ENCODE data around the gene RAB27A. TPM values are rescaled to one million over a fixed set of nuclear protein-coding genes. Genes with fewer than 3 reads are reported as not detected.
A peak's percentile ranks its signal among the peaks of the same experiment; 100 is the strongest.
"Not testable (repeated sequence)": the region's sequence is repeated elsewhere in the genome, so short reads cannot be mapped to it uniquely, and the experiment has no call there.

RAB27A gene
- total RNA-seq, 1 experiment from 2014 or later: 13.0 TPM

DNA sequence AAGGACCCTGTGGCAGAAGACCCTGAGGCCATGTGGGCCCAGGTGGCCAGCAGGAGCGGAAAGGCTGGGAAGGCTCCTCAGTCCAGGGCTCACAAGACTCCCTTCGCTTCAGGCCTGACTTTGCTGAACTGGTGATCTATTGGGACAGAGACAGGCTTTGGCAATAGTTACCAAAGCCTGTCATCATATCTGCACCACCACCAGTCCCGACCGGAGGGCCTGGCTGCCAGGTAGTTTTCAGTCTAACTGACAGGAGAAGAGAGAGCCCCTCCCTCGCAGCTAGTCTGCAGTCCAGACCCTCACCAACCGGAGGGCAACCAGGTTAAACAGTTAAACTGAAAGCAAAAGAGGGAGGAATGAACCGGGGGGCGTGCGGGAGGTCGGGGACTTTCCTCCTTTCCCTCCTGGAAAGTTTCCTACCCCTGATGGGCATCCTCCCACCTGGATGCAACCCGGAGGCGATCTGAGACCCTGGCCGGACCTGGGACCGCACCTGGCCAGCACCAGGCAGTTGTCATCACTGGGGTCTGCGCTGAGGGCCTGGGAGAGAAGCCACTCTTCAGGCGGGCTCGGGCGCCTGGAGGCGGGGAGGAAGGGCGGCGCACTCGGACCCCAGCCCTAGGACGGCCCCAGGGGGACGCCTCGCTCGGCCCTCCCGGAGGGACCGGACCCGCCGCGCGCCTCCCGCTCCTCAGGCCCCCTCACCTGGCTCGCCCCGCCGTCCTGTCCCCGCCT lies 435 bp downstream of the RAB27A start:
- H3K27me3 ChIP-seq (replicated peaks): no peaks in the 10 kb centered on the region
- peak in 1 of 2 experiments; percentile 39 for DNase-seq (ENCODE audit: low read depth in 1 of 2, low spot score in 2 of 2)
- H3K9me3 ChIP-seq (replicated peaks): no peaks in the 10 kb centered on the region
- H3K4me1 ChIP-seq (replicated peaks): peaks cover 7% of the 10 kb centered on the region
- H3K36me3 ChIP-seq: peaks cover 15% of the 10 kb centered on the region
- H3K4me3 ChIP-seq: peak overlapping the region; percentile 88
- H3K27ac ChIP-seq: peak overlapping the region; percentile 75

DNA sequence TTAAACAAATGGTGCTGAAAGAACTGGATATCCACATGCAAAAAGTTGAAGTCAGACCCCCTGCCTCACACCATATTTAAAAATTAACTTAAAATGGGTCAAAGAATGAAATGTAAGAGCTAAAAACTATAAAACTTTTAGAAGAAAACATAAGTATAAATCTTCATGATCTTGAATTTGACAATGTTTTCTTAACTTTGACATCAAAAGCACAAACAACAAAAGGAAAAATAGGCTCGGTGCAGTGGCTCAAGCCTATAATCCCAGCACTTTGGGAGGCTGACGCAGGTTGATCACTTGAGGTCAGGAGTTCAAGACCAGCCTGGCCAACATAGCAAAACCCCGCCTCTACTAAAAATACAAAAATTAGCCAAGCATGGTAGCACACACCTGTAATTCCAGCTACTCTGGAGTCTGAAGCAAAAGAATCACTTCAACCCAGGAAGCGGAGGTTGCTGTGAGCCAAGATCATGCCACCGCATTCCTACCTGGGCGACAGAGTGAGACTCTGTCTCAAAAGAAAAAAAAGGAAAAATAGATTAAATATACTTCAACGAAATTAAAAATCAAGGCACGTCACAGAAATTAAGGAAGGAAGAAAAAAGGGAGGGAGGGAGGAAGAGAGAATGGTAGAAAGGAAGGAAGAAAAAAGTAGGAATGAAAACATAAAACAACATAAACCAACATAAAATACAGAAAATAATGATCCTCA lies 1.5 kb downstream of the RAB27A start:
- peaks cover 15% of the 10 kb centered on the region for H3K36me3 ChIP-seq
- DNase-seq (ENCODE audit: low read depth in 1 of 2, low spot score in 2 of 2): no peak
- no peak overlapping the region for H3K27ac ChIP-seq
- H3K4me3 ChIP-seq: peak overlapping the region; percentile 88
- H3K4me1 ChIP-seq (replicated peaks): peaks cover 10% of the 10 kb centered on the region
- H3K27me3 ChIP-seq (replicated peaks): no peaks in the 10 kb centered on the region
- no peaks in the 10 kb centered on the region for H3K9me3 ChIP-seq (replicated peaks)

- not testable (repeated sequence) for H3K27me3 ChIP-seq (replicated peaks); H3K9me3 ChIP-seq (replicated peaks); DNase-seq (ENCODE audit: low read depth in 1 of 2, low spot score in 2 of 2); H3K4me3 ChIP-seq; H3K27ac ChIP-seq
- Histone ChIP-seq H3K36me3 (peaks cover 15% of the 10 kb centered on the region), H3K4me1 (replicated peaks) (peaks cover 26% of the 10 kb centered on the region)
Observed at GRCh38 chr15:55286442-55287189, 3.0 kb downstream of the RAB27A start.

- DNase-seq (ENCODE audit: low read depth in 1 of 2, low spot score in 2 of 2): no peak
- H3K9me3 ChIP-seq (replicated peaks): no peaks in the 10 kb centered on the region
Observed at GRCh38 chr15:55284426-55284825, 5.2 kb downstream of the RAB27A start.

GRCh38 chr15:55283379-55284147 lies 6.0 kb downstream of the RAB27A start:
- Histone ChIP-seq H3K27me3 (replicated peaks) (no peaks in the 10 kb centered on the region), H3K36me3 (peaks cover 10% of the 10 kb centered on the region)

More at GRCh38 chr15:55284426-55284825, 5.2 kb downstream of the RAB27A start:
- peaks cover 44% of the 10 kb centered on the region for H3K4me1 ChIP-seq (replicated peaks)
- H3K36me3 ChIP-seq: peaks cover 14% of the 10 kb centered on the region
- no peaks in the 10 kb centered on the region for H3K27me3 ChIP-seq (replicated peaks)
- H3K4me3 ChIP-seq: no peak overlapping the region
- no peak overlapping the region for H3K27ac ChIP-seq

DNA sequence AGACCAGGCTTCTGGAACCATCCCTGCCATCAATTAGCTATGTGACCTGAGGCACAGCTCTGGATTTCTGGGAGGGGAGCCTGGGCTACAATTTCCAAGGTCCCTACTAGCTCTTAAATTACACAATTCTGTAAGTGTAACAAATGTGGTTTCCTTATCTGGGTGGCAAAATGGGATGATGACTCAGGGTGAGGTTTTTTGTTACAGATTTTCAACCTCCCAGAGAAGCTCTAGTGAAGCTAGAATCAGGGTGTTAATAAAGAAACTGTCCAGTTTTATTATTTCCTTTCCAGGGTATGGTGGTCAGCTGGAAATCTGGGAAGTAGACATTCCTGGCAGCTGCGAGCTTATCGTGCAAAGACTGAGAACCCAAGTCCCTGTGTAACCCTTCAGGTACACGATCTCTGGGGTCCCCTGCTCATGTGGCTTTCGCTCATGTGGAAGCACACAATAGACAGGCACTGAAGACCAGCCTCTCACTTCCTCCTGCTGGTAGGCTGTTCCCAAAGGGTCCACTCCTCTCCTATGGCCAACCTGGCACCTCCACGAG lies 7.3 kb downstream of the RAB27A start:
- peak overlapping the region; percentile 54 for H3K27ac ChIP-seq
- no peaks in the 10 kb centered on the region for H3K9me3 ChIP-seq (replicated peaks)
- no peaks in the 10 kb centered on the region for H3K27me3 ChIP-seq (replicated peaks)
- peak overlapping the region; percentile 8; the same call in 1 of the 2 replicates for H3K4me3 ChIP-seq
- peaks cover 39% of the 10 kb centered on the region for H3K4me1 ChIP-seq (replicated peaks)
- peaks cover 10% of the 10 kb centered on the region for H3K36me3 ChIP-seq
- DNase-seq (ENCODE audit: low read depth in 1 of 2, low spot score in 2 of 2): peak in 1 of 2 experiments; percentile 81

More at GRCh38 chr15:55283379-55284147, 6.0 kb downstream of the RAB27A start:
- no peak for DNase-seq (ENCODE audit: low read depth in 1 of 2, low spot score in 2 of 2)
- no peaks in the 10 kb centered on the region for H3K9me3 ChIP-seq (replicated peaks)
- H3K4me3 ChIP-seq: no peak overlapping the region
- peak overlapping the region; percentile 54; the same call in 1 of the 2 replicates for H3K27ac ChIP-seq
- peaks cover 39% of the 10 kb centered on the region for H3K4me1 ChIP-seq (replicated peaks)

GRCh38 chr15:55281517-55282228 lies 7.9 kb downstream of the RAB27A start:
- Histone ChIP-seq H3K4me3 (no peak overlapping the region), H3K36me3 (peaks cover 7% of the 10 kb centered on the region), H3K27me3 (replicated peaks) (no peaks in the 10 kb centered on the region), H3K27ac (peak overlapping the region; percentile 54), H3K9me3 (replicated peaks) (no peaks in the 10 kb centered on the region), H3K4me1 (replicated peaks) (peaks cover 39% of the 10 kb centered on the region)
- DNase-seq (ENCODE audit: low read depth in 1 of 2, low spot score in 2 of 2): no peak

DNA sequence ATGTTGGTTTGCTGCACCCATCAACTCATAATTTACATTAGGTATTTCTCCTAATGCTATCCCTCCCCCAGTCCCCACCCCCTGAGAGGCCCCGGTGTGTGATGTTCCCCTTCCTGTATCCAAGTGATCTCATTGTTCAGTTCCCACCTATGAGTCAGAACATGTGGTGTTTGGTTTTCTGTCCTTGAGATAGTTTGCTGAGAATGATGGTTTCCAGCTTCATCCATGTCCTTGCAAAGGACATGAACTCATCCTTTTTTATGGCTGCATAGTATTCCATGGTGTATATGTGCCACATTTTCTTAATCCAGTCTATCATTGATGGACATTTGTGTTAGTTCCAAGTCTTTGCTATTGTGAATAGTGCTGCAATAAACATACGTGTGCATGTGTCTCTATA lies 9.0 kb downstream of the RAB27A start:
- not testable (repeated sequence) for DNase-seq (ENCODE audit: low read depth in 1 of 2, low spot score in 2 of 2); H3K27ac ChIP-seq; H3K27me3 ChIP-seq (replicated peaks); H3K4me3 ChIP-seq; H3K9me3 ChIP-seq (replicated peaks); H3K36me3 ChIP-seq
- H3K4me1 ChIP-seq (replicated peaks): peaks cover 39% of the 10 kb centered on the region

DNA sequence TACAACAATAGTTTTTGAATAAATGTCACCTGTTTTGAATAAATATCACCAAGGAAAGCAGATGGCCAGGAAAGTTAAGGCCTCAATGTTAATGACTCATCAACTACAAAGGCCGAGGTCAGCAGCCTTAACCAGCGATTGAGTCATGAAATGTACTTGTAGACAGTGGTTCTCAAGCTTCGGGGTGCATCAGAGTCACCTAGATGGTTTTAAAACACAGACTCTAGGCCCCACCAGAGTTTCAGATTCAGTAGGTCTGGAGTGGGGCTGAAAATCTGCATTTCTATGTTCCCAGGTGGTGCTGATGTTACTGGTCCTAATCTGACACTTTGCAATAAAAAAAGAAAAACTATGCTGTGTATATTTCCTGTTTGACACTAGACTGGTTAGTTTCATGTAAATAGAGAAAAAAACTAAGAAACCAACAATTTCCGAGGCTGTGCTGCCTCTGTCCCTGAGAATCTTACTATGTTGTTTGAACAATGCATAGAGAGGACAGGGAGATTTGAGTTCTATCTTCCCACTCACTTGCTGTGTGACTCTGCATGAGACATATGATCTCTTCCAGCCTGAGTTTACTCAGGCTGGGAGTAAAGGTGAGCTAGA lies 9.8 kb downstream of the RAB27A start:
- H3K27me3 ChIP-seq (replicated peaks): no peaks in the 10 kb centered on the region
- no peaks in the 10 kb centered on the region for H3K9me3 ChIP-seq (replicated peaks)
- peaks cover 39% of the 10 kb centered on the region for H3K4me1 ChIP-seq (replicated peaks)
- peak overlapping the region; percentile 63 for H3K27ac ChIP-seq
- no peak overlapping the region for H3K4me3 ChIP-seq
- peak; percentile 61 to 62 for DNase-seq (ENCODE audit: low read depth in 1 of 2, low spot score in 2 of 2)
- H3K36me3 ChIP-seq: peaks cover 4% of the 10 kb centered on the region

DNA sequence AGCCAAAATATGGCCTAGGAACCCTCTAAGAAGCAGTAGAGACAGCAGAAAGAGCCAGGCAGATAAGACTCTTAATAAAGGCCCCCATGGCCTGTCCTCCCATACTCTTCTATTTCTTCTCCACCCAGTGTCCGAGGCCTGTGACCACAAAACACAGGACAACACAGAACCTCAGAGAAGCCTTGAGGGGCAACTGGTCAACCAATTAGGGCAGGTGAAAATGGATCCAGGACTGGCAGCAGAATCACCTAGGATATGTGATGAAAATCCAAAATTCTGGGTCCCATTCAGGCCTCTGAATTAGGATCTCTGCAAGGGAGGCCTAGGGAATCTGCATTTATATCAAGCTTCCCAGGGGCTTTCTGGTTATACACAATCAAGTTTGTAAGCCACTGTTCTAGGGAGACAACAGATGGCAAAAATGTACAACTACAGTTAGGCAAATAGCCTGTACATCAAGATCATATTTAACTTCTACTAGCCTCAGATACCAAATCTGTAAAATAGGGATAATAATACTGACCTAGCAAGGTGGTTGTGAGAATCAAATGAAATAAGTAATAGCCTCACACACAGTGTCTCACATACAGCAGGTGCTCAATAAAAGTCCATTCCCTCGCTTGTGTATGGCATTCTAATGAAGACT lies 10.4 kb downstream of the RAB27A start:
- Histone ChIP-seq H3K9me3 (replicated peaks) (no peaks in the 10 kb centered on the region), H3K27ac (no peak overlapping the region; the same call in 1 of the 2 replicates), H3K36me3 (peaks cover 4% of the 10 kb centered on the region), H3K4me1 (replicated peaks) (peaks cover 39% of the 10 kb centered on the region), H3K4me3 (no peak overlapping the region), H3K27me3 (replicated peaks) (no peaks in the 10 kb centered on the region)
- no peak for DNase-seq (ENCODE audit: low read depth in 1 of 2, low spot score in 2 of 2)

GRCh38 chr15:55277715-55278114 lies 11.9 kb downstream of the RAB27A start:
- no peak overlapping the region for H3K27ac ChIP-seq
- H3K4me1 ChIP-seq (replicated peaks): peaks cover 31% of the 10 kb centered on the region
- no peaks in the 10 kb centered on the region for H3K27me3 ChIP-seq (replicated peaks)
- peaks cover 4% of the 10 kb centered on the region; the same call in 1 of the 2 replicates for H3K36me3 ChIP-seq
- no peaks in the 10 kb centered on the region for H3K9me3 ChIP-seq (replicated peaks)
- DNase-seq (ENCODE audit: low read depth in 1 of 2, low spot score in 2 of 2): no peak
- H3K4me3 ChIP-seq: no peak overlapping the region

DNA sequence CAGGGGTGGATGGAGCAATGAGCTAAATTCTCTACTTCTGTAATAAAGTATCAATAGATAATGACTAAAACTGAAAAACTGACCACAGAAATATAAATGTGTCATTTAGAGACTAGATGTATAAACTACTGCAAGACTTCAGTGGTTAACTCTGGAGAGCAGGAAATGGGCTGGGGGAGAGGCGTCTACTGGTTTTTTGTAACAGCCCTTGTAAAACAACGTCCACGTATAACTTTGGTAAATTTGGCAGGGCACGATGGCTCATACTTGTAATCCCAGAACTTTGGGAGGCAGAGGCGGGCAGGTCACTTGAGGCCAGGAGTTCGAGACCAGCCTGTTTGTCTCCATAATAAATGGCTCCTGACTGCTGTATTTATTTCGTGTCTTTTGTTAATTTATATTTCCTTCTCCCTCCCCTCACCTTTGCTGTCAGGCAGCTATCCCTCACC lies 12.5 kb downstream of the RAB27A start:
- DNase-seq (ENCODE audit: low read depth in 1 of 2, low spot score in 2 of 2): no peak
- H3K27me3 ChIP-seq (replicated peaks): no peaks in the 10 kb centered on the region
- H3K4me1 ChIP-seq (replicated peaks): peaks cover 26% of the 10 kb centered on the region
- no peak overlapping the region for H3K4me3 ChIP-seq
- peaks cover 4% of the 10 kb centered on the region; the same call in 1 of the 2 replicates for H3K36me3 ChIP-seq
- H3K27ac ChIP-seq: no peak overlapping the region
- H3K9me3 ChIP-seq (replicated peaks): no peaks in the 10 kb centered on the region
